Neural cell (in vitro differentiated cells): ENCODE measurements around the gene PLD1.

Experiments
- CTCF ChIP-seq: fragments of 450-650 bp; IDR thresholded peaks from 2 replicates; pipeline ENCODE4 v1.5.1; 2014; ENCODE audit warnings: antibody characterized with exemption, mild to moderate bottlenecking, moderate library complexity; ENCODE audit not compliant: poor library complexity, severe bottlenecking
- EP300 ChIP-seq: fragments of 450-650 bp; conservative IDR thresholded peaks from 2 replicates; pipeline ENCODE4 v1.6.1; 2014; ENCODE audit warnings: antibody characterized with exemption, mild to moderate bottlenecking, moderate library complexity; ENCODE audit not compliant: poor library complexity, severe bottlenecking
- POLR2AphosphoS5 ChIP-seq: IDR thresholded peaks from 2 replicates; pipeline ENCODE4 v1.6.1; 2012
- RAD21 ChIP-seq: fragments of 450-650 bp; conservative IDR thresholded peaks from 2 replicates; pipeline ENCODE4 v1.6.1; 2014; ENCODE audit warnings: antibody characterized with exemption, mild to moderate bottlenecking, moderate library complexity
- REST ChIP-seq: IDR thresholded peaks from 2 replicates; pipeline ENCODE4 v1.6.1; 2012; ENCODE audit warnings: borderline replicate concordance
- SMC3 ChIP-seq: fragments of 450-650 bp; conservative IDR thresholded peaks from 2 replicates; pipeline ENCODE4 v1.6.1; 2014; ENCODE audit warnings: antibody characterized with exemption, mild to moderate bottlenecking, moderate library complexity; ENCODE audit not compliant: poor library complexity
- TAF1 ChIP-seq: IDR thresholded peaks from 2 replicates; pipeline ENCODE4 v1.6.1; 2012; ENCODE audit warnings: low read depth

DNA sequence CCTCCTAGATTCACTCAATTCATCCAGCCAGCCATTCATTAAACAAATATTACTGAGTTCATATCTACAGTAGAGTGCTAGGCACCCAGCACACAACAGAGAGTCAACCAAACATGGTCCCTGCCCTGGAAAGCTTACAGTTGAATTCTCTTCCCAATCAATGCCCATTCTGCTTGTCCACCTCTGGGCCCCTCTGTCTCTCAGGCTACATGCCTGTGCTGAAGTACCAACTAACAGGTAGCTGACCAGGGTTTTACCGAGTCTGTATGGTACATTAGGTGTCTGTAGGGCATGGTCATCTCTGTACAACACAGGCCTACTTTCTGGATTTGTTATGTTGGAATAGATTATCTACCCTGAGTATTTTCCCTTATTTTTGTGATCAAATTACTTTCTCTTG, 23.3 kb downstream of the PLD1 start:
- TF ChIP-seq EP300 (no peak), CTCF (no peak), REST (no peak), POLR2AphosphoS5 (no peak), TAF1 (no peak), RAD21 (no peak), SMC3 (no peak)
